SKM-1 (cell line): ENCODE measurements around the gene MRPL11.
"Not testable (repeated sequence)": the region's sequence is repeated elsewhere in the genome, so short reads cannot be mapped to it uniquely, and the experiment has no call there.

Source experiments
- DNase-seq: peaks from one replicate; lab custom pipeline; 2025; ENCODE audit not compliant: unreplicated experiment; lab: John Stamatoyannopoulos, UW

Gene MRPL11

GRCh38 chr11:66431871-66432329 is 6.7 kb downstream of the MRPL11 start:
- DNase-seq, result not testable (repeated sequence)

- not testable (repeated sequence) for DNase-seq
These were observed 7.4 kb downstream of the MRPL11 start for GRCh38 chr11:66431287-66431686.

GRCh38 chr11:66429983-66430602 is 8.6 kb downstream of the MRPL11 start:
- DNase-seq, result peak; percentile 72

GRCh38 chr11:66428933-66429332 is 9.7 kb downstream of the MRPL11 start:
- DNase-seq, result no peak

GRCh38 chr11:66426314-66426713 is 12.3 kb downstream of the MRPL11 start:
- DNase-seq, result no peak

GRCh38 chr11:66421492-66422205 is 17.0 kb downstream of the MRPL11 start:
- peak; percentile 18 for DNase-seq

GRCh38 chr11:66420671-66421476 is 17.8 kb downstream of the MRPL11 start, which contains the start of gene NPAS4:
Gene NPAS4, plus strand, starts transcription at chr11:66421035. Its CDS starts 145 bp downstream, at chr11:66421180.
- DNase-seq, result no peak

GRCh38 chr11:66419825-66420224 is 18.8 kb downstream of the MRPL11 start:
- DNase-seq, result no peak

GRCh38 chr11:66418986-66419308 is 19.7 kb downstream of the MRPL11 start:
- DNase-seq, result no peak

GRCh38 chr11:66418168-66418985 is 20.3 kb downstream of the MRPL11 start:
- peak; percentile 7 for DNase-seq

- no peak for DNase-seq
These were observed 21.6 kb downstream of the MRPL11 start for GRCh38 chr11:66417000-66417399.

GRCh38 chr11:66415423-66415822 is 23.2 kb downstream of the MRPL11 start:
- DNase-seq, result no peak

- DNase-seq, result no peak
These were observed 24.3 kb downstream of the MRPL11 start for GRCh38 chr11:66414120-66414934.

- no peak for DNase-seq
These were observed 25.5 kb downstream of the MRPL11 start for GRCh38 chr11:66413167-66413566.

GRCh38 chr11:66412110-66412509 is 26.5 kb downstream of the MRPL11 start:
- no peak for DNase-seq

GRCh38 chr11:66411323-66411722 is 27.3 kb downstream of the MRPL11 start:
- no peak for DNase-seq

GRCh38 chr11:66410191-66410590 is 28.5 kb downstream of the MRPL11 start:
- no peak for DNase-seq

GRCh38 chr11:66409226-66409625 is 29.4 kb downstream of the MRPL11 start:
- no peak for DNase-seq

GRCh38 chr11:66408488-66409214 is 30.0 kb downstream of the MRPL11 start:
- DNase-seq, result peak; percentile 73
